GM06990 (cell line): ENCODE measurements around the gene MAPK11.
A peak's percentile ranks its signal among the peaks of the same experiment; 100 is the strongest.

ENCODE experiments used
- DNase-seq: peaks from one replicate; pipeline ENCODE4 v3.0.0-alpha.2; 2011; ENCODE audit not compliant: insufficient read length; ENCODE audit errors: extremely low read depth
- H3K27me3 ChIP-seq: replicated peaks from 2 replicates; pipeline ENCODE4 v1.6.0; 2011; ENCODE audit warnings: low read length; ENCODE audit not compliant: control insufficient read depth, insufficient read depth
- H3K36me3 ChIP-seq: 2 replicates; pipeline ENCODE4 v1.5.1; 2011; ENCODE audit warnings: low read length; ENCODE audit not compliant: control insufficient read depth, insufficient read depth
- H3K4me3 ChIP-seq: replicated peaks from 2 replicates; pipeline ENCODE4 v1.5.1; 2011; ENCODE audit warnings: low read depth, mild to moderate bottlenecking, control low read depth, low read length
- TF ChIP-seq, protein P1 (sequence below): IDR thresholded peaks from 2 replicates; pipeline ENCODE4 v1.5.1; 2011; ENCODE audit warnings: low read length, control low read depth, mild to moderate bottlenecking, inconsistent platforms; ENCODE audit not compliant: insufficient read depth, poor library complexity, severe bottlenecking

MAPK11 gene

DNA sequence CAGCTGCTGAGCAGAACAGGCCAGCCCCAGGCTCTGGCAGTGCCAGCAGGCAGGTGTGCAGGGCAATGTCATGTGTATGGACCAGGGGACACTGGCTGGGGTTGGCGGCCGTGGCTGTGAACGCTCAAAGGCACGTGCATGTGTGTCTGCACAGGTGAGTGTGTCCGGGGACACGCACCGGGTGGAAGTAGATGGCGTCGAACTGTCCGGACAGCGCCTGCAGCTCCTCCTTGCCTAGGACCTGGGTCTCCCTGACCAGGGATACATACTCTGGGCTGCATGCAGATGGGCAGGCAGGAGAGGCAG is 20.0 kb downstream of the MAPK11 start:
- peak overlapping the region; percentile 89 for H3K4me3 ChIP-seq
- peaks cover 20% of the 10 kb centered on the region for H3K36me3 ChIP-seq
- no peak for DNase-seq
- H3K27me3 ChIP-seq, result no peaks in the 10 kb centered on the region
- TF ChIP-seq, protein P1, sequence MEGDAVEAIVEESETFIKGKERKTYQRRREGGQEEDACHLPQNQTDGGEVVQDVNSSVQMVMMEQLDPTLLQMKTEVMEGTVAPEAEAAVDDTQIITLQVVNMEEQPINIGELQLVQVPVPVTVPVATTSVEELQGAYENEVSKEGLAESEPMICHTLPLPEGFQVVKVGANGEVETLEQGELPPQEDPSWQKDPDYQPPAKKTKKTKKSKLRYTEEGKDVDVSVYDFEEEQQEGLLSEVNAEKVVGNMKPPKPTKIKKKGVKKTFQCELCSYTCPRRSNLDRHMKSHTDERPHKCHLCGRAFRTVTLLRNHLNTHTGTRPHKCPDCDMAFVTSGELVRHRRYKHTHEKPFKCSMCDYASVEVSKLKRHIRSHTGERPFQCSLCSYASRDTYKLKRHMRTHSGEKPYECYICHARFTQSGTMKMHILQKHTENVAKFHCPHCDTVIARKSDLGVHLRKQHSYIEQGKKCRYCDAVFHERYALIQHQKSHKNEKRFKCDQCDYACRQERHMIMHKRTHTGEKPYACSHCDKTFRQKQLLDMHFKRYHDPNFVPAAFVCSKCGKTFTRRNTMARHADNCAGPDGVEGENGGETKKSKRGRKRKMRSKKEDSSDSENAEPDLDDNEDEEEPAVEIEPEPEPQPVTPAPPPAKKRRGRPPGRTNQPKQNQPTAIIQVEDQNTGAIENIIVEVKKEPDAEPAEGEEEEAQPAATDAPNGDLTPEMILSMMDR, result no peak

DNA sequence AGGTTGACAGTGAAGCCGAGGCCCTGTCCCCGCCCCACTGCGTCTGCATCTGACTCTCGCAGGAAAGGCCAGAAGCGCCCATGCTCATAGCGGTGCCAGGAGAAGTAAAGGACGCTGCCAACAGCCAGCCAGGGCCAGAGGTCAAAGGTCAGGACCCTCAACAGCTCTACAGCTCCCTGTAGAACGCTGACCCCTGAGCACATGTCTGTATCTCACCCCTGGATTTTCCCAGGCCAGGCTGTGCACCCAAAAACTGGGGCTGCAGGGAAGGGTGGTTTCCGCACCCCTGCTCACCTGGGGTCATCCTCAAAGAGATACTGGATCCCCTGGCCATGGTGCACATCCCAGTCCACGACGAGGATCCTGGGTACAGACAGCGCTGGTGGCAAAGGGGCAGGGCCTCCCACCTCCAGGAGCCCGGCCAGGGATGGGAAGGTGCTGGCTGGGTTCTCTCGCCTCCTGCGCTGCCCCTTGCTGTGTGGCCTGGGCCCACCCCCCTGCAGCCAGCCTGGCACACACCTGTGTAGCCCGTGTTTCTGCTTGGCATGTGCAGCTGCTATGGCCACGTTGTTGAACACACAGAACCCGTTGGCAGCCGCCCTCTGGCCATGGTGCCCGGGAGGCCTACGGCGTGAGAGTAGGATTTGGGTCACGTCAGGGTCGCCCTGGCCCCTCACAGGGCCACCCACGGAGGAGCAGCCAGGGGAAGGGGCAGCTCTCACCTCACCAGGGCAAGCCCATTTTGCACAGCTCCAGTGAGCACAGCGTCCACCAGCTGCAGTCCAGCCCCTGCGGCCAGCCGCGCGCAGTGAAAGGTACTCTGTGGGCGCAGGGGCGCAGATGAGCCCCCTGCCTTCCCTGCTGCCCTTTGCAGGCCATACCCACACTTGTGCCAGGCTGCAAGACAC is 20.6 kb downstream of the MAPK11 start:
- DNase-seq, result no peak
- TF ChIP-seq, protein P1, result no peak
- H3K36me3 ChIP-seq, result peaks cover 20% of the 10 kb centered on the region
- peak overlapping the region; percentile 89 for H3K4me3 ChIP-seq
- H3K27me3 ChIP-seq, result no peaks in the 10 kb centered on the region

DNA sequence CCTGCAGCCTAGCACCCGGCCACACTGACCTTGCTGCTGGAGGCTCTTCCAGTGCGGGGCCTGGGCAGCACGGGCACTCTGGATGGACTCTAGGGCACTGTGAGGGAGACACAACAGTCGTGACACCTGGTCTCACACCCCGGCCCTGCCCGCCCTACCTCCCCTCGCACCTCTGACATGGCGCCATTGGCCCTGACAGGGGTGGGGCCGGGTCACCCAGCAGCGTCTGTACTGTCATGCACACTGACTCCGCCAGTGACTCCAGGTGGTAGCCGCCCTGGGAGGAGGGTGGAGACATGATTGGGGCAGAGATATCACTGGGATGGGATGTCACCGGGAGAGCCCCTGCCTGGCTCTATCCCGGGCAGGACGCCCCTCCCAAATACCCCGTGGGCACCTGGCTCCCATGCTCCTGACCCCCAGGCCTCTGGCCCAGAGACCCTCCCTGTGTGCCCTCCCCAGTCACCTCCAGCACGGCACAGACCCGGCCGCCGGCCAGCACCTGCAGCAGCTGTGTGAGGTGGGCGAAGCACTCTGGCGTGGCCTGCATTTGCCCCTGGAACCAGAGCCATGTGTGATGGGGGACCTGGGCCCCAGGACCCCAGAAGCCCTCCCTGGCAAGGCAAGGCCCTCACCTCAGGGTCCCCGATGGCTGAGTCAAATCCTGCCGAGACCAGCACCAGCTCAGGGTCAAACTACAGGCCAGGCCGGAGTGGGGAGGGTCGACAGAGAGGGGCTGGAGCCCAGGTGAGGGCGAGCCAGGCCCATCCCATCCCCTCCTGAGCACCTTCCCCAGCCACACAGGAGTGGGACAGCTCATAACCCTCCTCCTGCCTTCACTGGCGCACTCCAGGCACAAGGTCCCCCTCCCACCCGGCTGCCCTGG is 21.7 kb downstream of the MAPK11 start:
- Histone ChIP-seq H3K27me3 (no peaks in the 10 kb centered on the region), H3K36me3 (peaks cover 20% of the 10 kb centered on the region), H3K4me3 (no peak overlapping the region)
- no peak for DNase-seq
- TF ChIP-seq, protein P1, result no peak

DNA sequence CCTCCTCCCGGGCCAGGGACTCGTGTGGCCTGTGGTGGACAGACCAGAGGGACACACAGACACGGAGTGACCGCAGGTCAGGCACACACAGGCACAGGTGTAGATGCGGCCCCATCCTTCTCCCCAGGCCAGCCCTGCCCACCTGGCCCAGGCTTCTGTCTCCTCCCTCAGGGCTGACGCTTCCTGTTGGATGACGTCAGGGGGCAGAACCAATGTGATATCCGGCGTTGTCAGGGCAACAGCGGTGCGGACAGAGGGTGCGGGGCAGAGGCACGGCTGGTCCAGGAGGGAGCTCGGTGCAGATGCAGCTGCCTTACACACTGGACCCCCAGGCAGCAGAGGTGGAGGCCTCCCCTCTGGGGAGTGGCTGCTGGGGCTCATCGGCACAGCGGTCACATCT is 22.4 kb downstream of the MAPK11 start:
- TF ChIP-seq, protein P1, result no peak
- H3K36me3 ChIP-seq, result peaks cover 19% of the 10 kb centered on the region
- H3K4me3 ChIP-seq, result no peak overlapping the region
- no peaks in the 10 kb centered on the region for H3K27me3 ChIP-seq
- peak; percentile 71 for DNase-seq

DNA sequence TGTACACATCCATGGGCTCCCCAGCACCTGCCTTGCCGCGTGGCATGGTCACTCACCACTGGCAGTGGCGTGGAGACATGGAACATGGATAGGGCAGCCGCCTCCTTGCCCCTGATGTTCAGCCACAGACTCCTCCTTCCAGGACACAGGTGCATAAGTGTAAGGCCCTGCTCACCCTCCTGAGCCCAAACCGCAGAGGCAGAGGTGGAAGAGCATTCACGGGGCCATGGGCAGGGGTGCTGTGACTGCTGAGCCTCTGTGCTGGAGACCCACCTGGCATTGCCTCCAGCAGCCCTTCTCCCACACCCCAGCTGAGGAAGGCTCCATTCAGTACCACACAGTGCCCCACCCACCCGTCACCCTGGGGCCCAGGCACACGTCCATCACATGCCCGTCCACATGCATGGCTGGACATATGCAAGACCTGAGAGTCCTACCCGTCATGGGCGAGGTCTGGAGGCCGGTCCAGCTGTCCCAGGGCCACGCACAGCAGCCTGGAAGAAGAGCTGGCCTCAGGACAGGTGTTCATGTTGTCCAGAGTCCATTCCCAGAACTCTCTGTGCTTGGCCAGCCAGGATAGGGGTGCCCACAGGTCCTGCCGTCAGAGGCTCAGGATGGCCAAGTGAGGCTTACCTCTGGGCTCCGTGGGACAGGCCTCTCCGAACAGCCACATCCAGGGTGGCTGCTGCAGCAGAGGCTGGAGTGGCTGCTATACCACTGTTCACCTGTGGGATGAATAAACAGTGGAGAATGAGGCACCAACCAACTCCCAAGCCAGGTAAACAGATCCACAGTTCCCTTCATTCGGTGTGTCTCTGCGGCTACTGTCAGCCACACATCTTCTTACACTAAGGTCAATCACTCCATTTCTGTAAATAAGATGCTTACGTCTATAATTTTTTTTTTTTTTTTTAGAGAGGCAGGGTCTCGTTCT is 23.7 kb downstream of the MAPK11 start:
- H3K36me3 ChIP-seq, result peaks cover 19% of the 10 kb centered on the region
- no peak overlapping the region; the same call in 1 of the 2 replicates for H3K4me3 ChIP-seq
- H3K27me3 ChIP-seq, result no peaks in the 10 kb centered on the region
- TF ChIP-seq, protein P1, result no peak
- DNase-seq, result no peak
